GM21717 (cell line): Measurements from ENCODE around the gene MAP4K3.
"Not testable (repeated sequence)": the region's sequence is repeated elsewhere in the genome, so short reads cannot be mapped to it uniquely, and the experiment has no call there.

Source experiments
- ATAC-seq: cut with Tn5 transposase; IDR thresholded peaks from one replicate; pipeline ENCODE4 v1.9.1; 2021; ENCODE audit warnings: mild to moderate bottlenecking, moderate library complexity; ENCODE audit not compliant: unreplicated experiment

MAP4K3 gene

GRCh38 chr2:39411181-39411944, 25.7 kb downstream of the MAP4K3 start:
- no peak for ATAC-seq

- no peak for ATAC-seq
These were observed 27.2 kb downstream of the MAP4K3 start for GRCh38 chr2:39409697-39410389.

- ATAC-seq: peak; percentile 79
These were observed 28.5 kb downstream of the MAP4K3 start for GRCh38 chr2:39408351-39409136.

- no peak for ATAC-seq
These were observed 29.4 kb downstream of the MAP4K3 start for GRCh38 chr2:39407516-39408296.

- ATAC-seq: no peak
These were observed 31.7 kb downstream of the MAP4K3 start for GRCh38 chr2:39405364-39405763.

GRCh38 chr2:39403311-39403710, 33.8 kb downstream of the MAP4K3 start:
- ATAC-seq: peak; percentile 64

GRCh38 chr2:39401319-39401718, 35.8 kb downstream of the MAP4K3 start:
- ATAC-seq: no peak

GRCh38 chr2:39399570-39399969, 37.5 kb downstream of the MAP4K3 start:
- ATAC-seq: no peak

GRCh38 chr2:39395313-39395712, 41.8 kb downstream of the MAP4K3 start:
- no peak for ATAC-seq

GRCh38 chr2:39394516-39394961, 42.5 kb downstream of the MAP4K3 start:
- no peak for ATAC-seq

- no peak for ATAC-seq
These were observed 44.4 kb downstream of the MAP4K3 start for GRCh38 chr2:39392672-39393071.

- ATAC-seq: no peak
These were observed 46.9 kb downstream of the MAP4K3 start for GRCh38 chr2:39390216-39390615.

- no peak for ATAC-seq
These were observed 51.0 kb downstream of the MAP4K3 start for GRCh38 chr2:39386064-39386463.

- no peak for ATAC-seq
These were observed 51.9 kb downstream of the MAP4K3 start for GRCh38 chr2:39385172-39385571.

GRCh38 chr2:39384071-39384470, 53.0 kb downstream of the MAP4K3 start:
- ATAC-seq: not testable (repeated sequence)

GRCh38 chr2:39383146-39383545, 53.9 kb downstream of the MAP4K3 start:
- no peak for ATAC-seq

- ATAC-seq: no peak
These were observed 55.4 kb downstream of the MAP4K3 start for GRCh38 chr2:39381653-39382052.

GRCh38 chr2:39380525-39381150, 56.4 kb downstream of the MAP4K3 start:
- ATAC-seq: no peak

GRCh38 chr2:39379643-39380524, 57.2 kb downstream of the MAP4K3 start:
- peak; percentile 65 for ATAC-seq
